Vagina (tissue), 2 donors: ENCODE data around the gene TMEM169.

Source experiments
- CTCF ChIP-seq, 3 experiments: fragments of 450-650 bp in 2 of 3; fragments of 200-600 bp in 1 of 3; sonication (generic) in 1 of 3; IDR thresholded peaks; one replicate each; pipeline ENCODE4 v1.5.1; 2017 to 2019; ENCODE audit warnings: antibody characterized with exemption in 3 of 3, mild to moderate bottlenecking in 2 of 3, moderate library complexity in 2 of 3
- POLR2A ChIP-seq, 2 donors: fragments of 450-650 bp; IDR thresholded peaks; one replicate each; pipeline ENCODE4 v1.6.1; 2017; ENCODE audit warnings: antibody characterized with exemption in 2 of 2, mild to moderate bottlenecking in 2 of 2, moderate library complexity in 2 of 2
- POLR2AphosphoS5 ChIP-seq, 2 donors: sonication (generic); formaldehyde crosslinking; IDR thresholded peaks; one replicate each; pipeline ENCODE4 v1.9.0; 2017; ENCODE audit warnings: antibody characterized with exemption in 2 of 2, mild to moderate bottlenecking in 2 of 2, low read depth in 1 of 2; ENCODE audit not compliant: insufficient read depth in 1 of 2

GRCh38 chr2:216121255-216121654 lies 39.5 kb downstream of the TMEM169 start:
- TF ChIP-seq CTCF (IDR thresholded peaks at IDR 0.05) = no peak
- TF ChIP-seq POLR2A (IDR thresholded peaks at IDR 0.05) = no peak
- TF ChIP-seq POLR2AphosphoS5 (IDR thresholded peaks at IDR 0.05; ENCODE audit: insufficient read depth in 1 of 2, low read depth in 1 of 2) = no peak
